A172 (cell line): ENCODE data around the gene PLEKHM1. TPM values are rescaled to one million over a fixed set of nuclear protein-coding genes. Genes with fewer than 3 reads are reported as not detected.
"Not testable (repeated sequence)": the region's sequence is repeated elsewhere in the genome, so short reads cannot be mapped to it uniquely, and the experiment has no call there.

Experiments used
- DNase-seq: peaks from one replicate; pipeline ENCODE4 v3.0.0-alpha.2; 2015; ENCODE audit warnings: low spot score
- total RNA-seq: library from RNA; depleted of rRNA; stranded (reverse); fragments of >200 nt; shearing (Covaris generic); gene quantifications from 2 replicates; pipeline ENCODE4 v1.2.3, GENCODE V29; 2014; rRNA removed

PLEKHM1 gene
- total RNA-seq = 13.4 and 15.7 TPM in 2 replicates

GRCh38 chr17:45490615-45491433 lies at the start of gene PLEKHM1:
PLEKHM1 (minus strand) TSS chr17:45490721; CDS start chr17:45482484, 8,237 bp downstream.
- peak; percentile 68 for DNase-seq

- DNase-seq = not testable (repeated sequence)
Observed at GRCh38 chr17:45538168-45538567, 47.6 kb upstream of the PLEKHM1 start.

GRCh38 chr17:45506072-45506471 lies 15.6 kb upstream of the PLEKHM1 start:
- peak; percentile 10 for DNase-seq

GRCh38 chr17:45505183-45505582 lies 14.7 kb upstream of the PLEKHM1 start:
- not testable (repeated sequence) for DNase-seq

- DNase-seq = not testable (repeated sequence)
Observed at GRCh38 chr17:45501092-45501707, 10.7 kb upstream of the PLEKHM1 start.

- DNase-seq = not testable (repeated sequence)
Observed at GRCh38 chr17:45500478-45500877, 10.0 kb upstream of the PLEKHM1 start.

- DNase-seq = not testable (repeated sequence)
Observed at GRCh38 chr17:45499208-45499607, 8.7 kb upstream of the PLEKHM1 start.

GRCh38 chr17:45498377-45498776 lies 7.9 kb upstream of the PLEKHM1 start:
- DNase-seq = not testable (repeated sequence)

GRCh38 chr17:45497449-45497848 lies 6.9 kb upstream of the PLEKHM1 start:
- DNase-seq = not testable (repeated sequence)

- DNase-seq = not testable (repeated sequence)
Observed at GRCh38 chr17:45496507-45496906, 6.0 kb upstream of the PLEKHM1 start.

GRCh38 chr17:45494556-45494955 lies 4.0 kb upstream of the PLEKHM1 start:
- not testable (repeated sequence) for DNase-seq

- not testable (repeated sequence) for DNase-seq
Observed at GRCh38 chr17:45492156-45492555, 1.6 kb upstream of the PLEKHM1 start.

- peak; percentile 28 for DNase-seq
Observed at GRCh38 chr17:45490198-45490597, 323 bp downstream of the PLEKHM1 start.

- peak; percentile 89 for DNase-seq
Observed at GRCh38 chr17:45487704-45488103, 2.8 kb downstream of the PLEKHM1 start.

- not testable (repeated sequence) for DNase-seq
Observed at GRCh38 chr17:45483591-45484216, 6.8 kb downstream of the PLEKHM1 start.

- DNase-seq = not testable (repeated sequence)
Observed at GRCh38 chr17:45483177-45483576, 7.3 kb downstream of the PLEKHM1 start.

- DNase-seq = not testable (repeated sequence)
Observed at GRCh38 chr17:45482317-45482716, 8.2 kb downstream of the PLEKHM1 start.

GRCh38 chr17:45475436-45475835 lies 15.1 kb downstream of the PLEKHM1 start:
- not testable (repeated sequence) for DNase-seq

GRCh38 chr17:45472249-45472648 lies 18.3 kb downstream of the PLEKHM1 start:
- DNase-seq = not testable (repeated sequence)

GRCh38 chr17:45469204-45469563 lies 21.3 kb downstream of the PLEKHM1 start:
- not testable (repeated sequence) for DNase-seq

- DNase-seq = not testable (repeated sequence)
Observed at GRCh38 chr17:45468293-45469203, 22.0 kb downstream of the PLEKHM1 start.
